ENCODE measurements around the gene CYB561A3.

CYB561A3 gene

GRCh38 chr11:61357894-61358239, 3.8 kb downstream of the CYB561A3 start:
- Mint-ChIP-seq H3K4me3 (no peak overlapping the region), H3K27ac (no peak overlapping the region), H3K27me3 (ENCODE audit: low read depth) (no peaks in the 10 kb centered on the region), H3K9me3 (no peaks in the 10 kb centered on the region), H3K4me1 (ENCODE audit: low read depth) (peaks cover 22% of the 10 kb centered on the region), H3K36me3 (ENCODE audit: low read depth) (peaks cover 19% of the 10 kb centered on the region)

DNA sequence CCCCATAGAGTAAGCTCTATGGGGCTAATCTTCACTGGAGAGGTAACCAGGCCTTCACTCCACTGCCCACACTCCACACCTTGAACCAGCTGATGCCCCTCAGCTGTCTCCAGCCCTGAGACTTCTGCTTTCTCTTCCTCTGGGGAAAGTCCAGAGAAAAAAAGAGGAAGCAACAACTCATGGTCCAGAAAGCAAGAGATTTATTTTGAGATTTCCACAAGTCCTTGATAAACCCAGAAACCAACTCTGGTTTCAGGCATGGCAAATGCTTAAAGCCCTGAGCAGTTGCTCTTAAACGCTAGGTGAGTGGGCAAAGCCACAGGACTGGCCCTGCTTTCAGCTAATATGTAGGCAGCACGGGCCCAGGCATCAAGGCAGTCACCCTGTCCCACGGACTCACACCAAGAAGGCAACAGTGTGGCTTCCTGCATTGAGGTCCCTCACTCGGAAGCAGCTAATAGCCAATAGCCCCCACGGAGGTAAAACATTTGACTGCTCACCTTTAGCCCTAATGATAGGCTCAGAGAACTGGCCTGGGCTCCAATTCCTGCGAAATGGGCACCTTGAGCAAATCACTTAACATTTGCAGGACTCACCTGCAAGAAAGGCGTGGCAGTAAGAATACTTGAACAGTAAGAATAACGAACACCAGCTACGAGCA, 4.3 kb downstream of the CYB561A3 start:
- H3K36me3 Mint-ChIP-seq (ENCODE audit: low read depth), result peaks cover 23% of the 10 kb centered on the region
- no peaks in the 10 kb centered on the region for H3K9me3 Mint-ChIP-seq
- peaks cover 18% of the 10 kb centered on the region for H3K4me1 Mint-ChIP-seq (ENCODE audit: low read depth)
- H3K4me3 Mint-ChIP-seq, result no peak overlapping the region
- no peak overlapping the region for H3K27ac Mint-ChIP-seq
- no peaks in the 10 kb centered on the region for H3K27me3 Mint-ChIP-seq (ENCODE audit: low read depth)

DNA sequence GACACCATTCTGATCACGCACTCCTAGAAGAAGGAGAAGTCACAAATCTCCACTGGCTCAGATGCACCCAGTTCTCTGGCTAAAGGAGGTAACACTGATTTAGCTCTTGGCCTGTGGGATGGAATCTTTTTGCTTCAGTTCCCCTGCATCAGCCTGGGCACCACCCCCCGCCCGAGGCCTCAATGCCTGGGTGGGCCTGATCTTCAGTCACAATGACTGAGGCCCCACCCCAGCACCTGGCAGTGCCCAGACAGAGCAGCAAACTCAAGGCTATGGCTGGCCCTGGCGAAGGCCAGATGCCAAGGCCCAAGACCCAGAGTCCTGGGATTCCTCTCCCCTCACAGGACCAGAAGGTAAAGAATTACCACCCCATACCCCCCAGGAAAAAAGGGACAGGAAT, 5.0 kb downstream of the CYB561A3 start:
- Mint-ChIP-seq H3K27ac (no peak overlapping the region), H3K36me3 (ENCODE audit: low read depth) (peaks cover 20% of the 10 kb centered on the region), H3K4me3 (no peak overlapping the region), H3K4me1 (ENCODE audit: low read depth) (peaks cover 18% of the 10 kb centered on the region), H3K9me3 (no peaks in the 10 kb centered on the region), H3K27me3 (ENCODE audit: low read depth) (no peaks in the 10 kb centered on the region)

GRCh38 chr11:61354208-61354607, 7.5 kb downstream of the CYB561A3 start:
- H3K4me1 Mint-ChIP-seq (ENCODE audit: low read depth), result peaks cover 3% of the 10 kb centered on the region
- H3K27ac Mint-ChIP-seq, result no peak overlapping the region
- no peaks in the 10 kb centered on the region for H3K27me3 Mint-ChIP-seq (ENCODE audit: low read depth)
- H3K4me3 Mint-ChIP-seq, result no peak overlapping the region
- H3K36me3 Mint-ChIP-seq (ENCODE audit: low read depth), result peaks cover 27% of the 10 kb centered on the region
- no peaks in the 10 kb centered on the region for H3K9me3 Mint-ChIP-seq

DNA sequence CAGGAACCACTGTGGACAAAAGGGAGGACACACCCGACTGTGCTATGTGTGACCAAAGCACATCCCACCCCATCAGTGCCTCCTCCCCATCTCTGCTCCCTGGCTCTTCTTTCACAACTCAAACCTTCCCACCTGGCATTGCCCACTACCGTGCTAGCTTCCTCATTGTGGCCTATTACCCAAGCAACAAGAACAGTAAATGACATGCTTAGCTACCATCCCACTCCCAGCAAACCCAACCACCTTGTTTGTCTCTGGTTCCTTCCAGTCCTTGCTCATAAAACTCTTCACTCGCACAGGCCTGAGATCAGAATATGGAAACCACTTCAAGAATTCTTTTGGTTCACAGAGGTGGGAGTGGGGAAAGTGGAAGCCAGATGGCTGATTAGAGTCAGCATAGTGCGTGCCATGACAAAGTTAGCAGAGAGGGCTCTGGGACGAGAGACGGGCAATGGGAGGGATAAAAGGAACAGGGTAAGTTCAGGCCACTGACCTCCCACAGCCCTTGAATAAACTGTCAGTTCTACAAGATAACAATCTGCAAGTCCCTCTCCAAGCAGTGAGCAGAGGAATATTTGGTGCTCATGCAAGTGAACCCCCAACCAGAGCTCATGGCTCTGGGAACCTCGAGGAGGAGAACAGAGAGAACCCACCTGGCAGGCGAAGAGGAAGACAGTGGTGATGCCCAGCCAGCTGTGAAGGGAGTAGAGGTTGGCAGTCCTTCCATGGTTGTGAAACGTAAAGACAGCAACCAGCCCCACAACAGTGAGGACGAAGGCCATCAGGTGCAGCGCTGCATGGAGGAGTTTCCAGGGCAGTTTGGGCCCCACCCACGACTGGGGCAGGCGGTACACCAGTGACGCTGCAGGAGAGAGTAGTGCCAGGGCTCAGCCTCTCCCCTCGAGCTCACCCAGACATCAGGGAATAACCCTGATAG, 8.3 kb downstream of the CYB561A3 start:
- peaks cover 27% of the 10 kb centered on the region for H3K36me3 Mint-ChIP-seq (ENCODE audit: low read depth)
- no peaks in the 10 kb centered on the region for H3K9me3 Mint-ChIP-seq
- no peak overlapping the region for H3K27ac Mint-ChIP-seq
- H3K4me1 Mint-ChIP-seq (ENCODE audit: low read depth), result peaks cover 2% of the 10 kb centered on the region
- no peak overlapping the region for H3K4me3 Mint-ChIP-seq
- H3K27me3 Mint-ChIP-seq (ENCODE audit: low read depth), result no peaks in the 10 kb centered on the region

DNA sequence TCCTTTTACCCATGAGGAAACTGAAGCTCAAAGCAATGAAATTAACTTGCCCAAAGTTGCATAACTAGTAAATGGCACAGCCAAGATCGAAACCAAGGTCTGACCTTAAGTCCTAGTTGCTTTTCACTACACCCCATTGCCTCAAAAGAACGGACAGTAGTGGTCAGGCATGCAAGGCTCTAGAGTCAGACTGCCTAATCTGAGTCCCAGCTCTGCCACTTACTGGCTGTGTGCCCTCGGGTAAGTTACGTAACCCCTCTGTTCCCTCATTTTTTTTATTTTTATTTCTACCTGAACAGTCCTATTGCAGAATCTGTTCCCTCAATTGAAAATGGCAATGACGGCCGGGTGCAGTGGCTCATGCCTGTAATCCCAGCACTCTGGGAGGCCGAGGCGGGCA, 9.6 kb downstream of the CYB561A3 start:
- Mint-ChIP-seq H3K4me3 (no peak overlapping the region), H3K9me3 (no peaks in the 10 kb centered on the region), H3K4me1 (ENCODE audit: low read depth) (no peaks in the 10 kb centered on the region), H3K27me3 (ENCODE audit: low read depth) (no peaks in the 10 kb centered on the region), H3K36me3 (ENCODE audit: low read depth) (peaks cover 31% of the 10 kb centered on the region), H3K27ac (no peak overlapping the region)

GRCh38 chr11:61350803-61351202, 10.9 kb downstream of the CYB561A3 start:
- no peak overlapping the region for H3K27ac Mint-ChIP-seq
- H3K36me3 Mint-ChIP-seq (ENCODE audit: low read depth), result peaks cover 28% of the 10 kb centered on the region

GRCh38 chr11:61350336-61350735, 11.3 kb downstream of the CYB561A3 start:
- Mint-ChIP-seq H3K36me3 (ENCODE audit: low read depth) (peaks cover 28% of the 10 kb centered on the region), H3K9me3 (no peaks in the 10 kb centered on the region), H3K27me3 (ENCODE audit: low read depth) (no peaks in the 10 kb centered on the region), H3K4me3 (no peak overlapping the region), H3K4me1 (ENCODE audit: low read depth) (peaks cover 1% of the 10 kb centered on the region), H3K27ac (no peak overlapping the region)

More at GRCh38 chr11:61350803-61351202, 10.9 kb downstream of the CYB561A3 start:
- H3K4me3 Mint-ChIP-seq, result no peak overlapping the region
- H3K9me3 Mint-ChIP-seq, result no peaks in the 10 kb centered on the region
- H3K27me3 Mint-ChIP-seq (ENCODE audit: low read depth), result no peaks in the 10 kb centered on the region
- peaks cover 1% of the 10 kb centered on the region for H3K4me1 Mint-ChIP-seq (ENCODE audit: low read depth)

DNA sequence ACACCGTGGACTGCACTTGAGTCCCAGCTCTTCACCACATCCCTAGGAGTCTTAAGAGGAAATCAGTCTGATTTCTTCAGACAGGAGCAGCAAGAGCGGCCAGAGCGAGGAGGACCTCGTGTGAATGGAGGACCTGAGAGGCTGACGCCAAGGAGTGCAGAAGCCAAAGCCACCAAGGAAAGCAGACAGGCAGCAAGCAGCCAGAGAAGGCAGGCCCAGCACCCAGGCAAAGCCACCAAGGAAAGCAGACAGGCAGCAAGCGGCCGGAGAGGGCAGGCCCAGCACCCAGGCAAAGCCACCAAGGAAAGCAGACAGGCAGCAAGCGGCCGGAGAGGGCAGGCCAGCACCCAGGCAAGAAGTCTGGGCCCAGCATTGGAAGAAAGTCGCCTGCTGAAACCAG, 11.8 kb downstream of the CYB561A3 start:
- peaks cover 1% of the 10 kb centered on the region for H3K4me1 Mint-ChIP-seq (ENCODE audit: low read depth)
- peak overlapping the region; percentile 33 for H3K27ac Mint-ChIP-seq

GRCh38 chr11:61349189-61349751, 12.4 kb downstream of the CYB561A3 start:
- Mint-ChIP-seq H3K36me3 (ENCODE audit: low read depth) (peaks cover 26% of the 10 kb centered on the region), H3K4me1 (ENCODE audit: low read depth) (peaks cover 1% of the 10 kb centered on the region)

More for the DNA sequence above, 11.8 kb downstream of the CYB561A3 start:
- Mint-ChIP-seq H3K36me3 (ENCODE audit: low read depth) (peaks cover 26% of the 10 kb centered on the region), H3K27me3 (ENCODE audit: low read depth) (no peaks in the 10 kb centered on the region), H3K9me3 (no peaks in the 10 kb centered on the region), H3K4me3 (no peak overlapping the region)

DNA sequence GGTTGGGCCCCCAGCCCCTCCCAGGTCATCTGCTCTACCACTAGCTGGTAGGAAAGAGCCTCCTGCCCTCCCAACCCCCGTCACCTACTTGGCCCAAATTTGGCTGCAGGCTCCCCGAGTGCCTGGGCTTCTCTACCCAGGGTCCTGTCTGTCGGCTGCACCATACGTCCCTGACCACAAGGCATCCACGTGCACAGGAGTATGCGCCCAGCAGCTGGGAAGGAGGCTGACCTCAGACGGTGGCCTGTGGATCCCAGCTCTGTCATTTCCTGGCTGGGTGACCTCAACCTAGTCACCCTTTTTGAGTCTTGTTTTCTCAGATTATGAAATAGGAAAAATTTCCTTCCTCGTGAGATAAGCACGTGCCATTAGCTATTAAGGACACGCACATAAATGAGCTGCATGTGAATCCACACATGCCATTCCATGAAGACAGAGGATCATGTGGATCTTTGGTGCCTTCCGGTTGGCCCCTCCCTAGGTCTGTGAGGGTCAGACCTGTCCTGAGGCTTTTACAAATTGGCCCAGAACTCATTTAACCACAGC, 13.7 kb downstream of the CYB561A3 start:
- H3K27ac Mint-ChIP-seq, result no peak overlapping the region
- peaks cover 1% of the 10 kb centered on the region for H3K4me1 Mint-ChIP-seq (ENCODE audit: low read depth)
- H3K9me3 Mint-ChIP-seq, result no peaks in the 10 kb centered on the region
- no peak overlapping the region for H3K4me3 Mint-ChIP-seq
- no peaks in the 10 kb centered on the region for H3K27me3 Mint-ChIP-seq (ENCODE audit: low read depth)
- H3K36me3 Mint-ChIP-seq (ENCODE audit: low read depth), result peaks cover 17% of the 10 kb centered on the region

More at GRCh38 chr11:61349189-61349751, 12.4 kb downstream of the CYB561A3 start:
- H3K4me3 Mint-ChIP-seq, result no peak overlapping the region
- no peaks in the 10 kb centered on the region for H3K27me3 Mint-ChIP-seq (ENCODE audit: low read depth)
- H3K27ac Mint-ChIP-seq, result no peak overlapping the region
- H3K9me3 Mint-ChIP-seq, result no peaks in the 10 kb centered on the region

DNA sequence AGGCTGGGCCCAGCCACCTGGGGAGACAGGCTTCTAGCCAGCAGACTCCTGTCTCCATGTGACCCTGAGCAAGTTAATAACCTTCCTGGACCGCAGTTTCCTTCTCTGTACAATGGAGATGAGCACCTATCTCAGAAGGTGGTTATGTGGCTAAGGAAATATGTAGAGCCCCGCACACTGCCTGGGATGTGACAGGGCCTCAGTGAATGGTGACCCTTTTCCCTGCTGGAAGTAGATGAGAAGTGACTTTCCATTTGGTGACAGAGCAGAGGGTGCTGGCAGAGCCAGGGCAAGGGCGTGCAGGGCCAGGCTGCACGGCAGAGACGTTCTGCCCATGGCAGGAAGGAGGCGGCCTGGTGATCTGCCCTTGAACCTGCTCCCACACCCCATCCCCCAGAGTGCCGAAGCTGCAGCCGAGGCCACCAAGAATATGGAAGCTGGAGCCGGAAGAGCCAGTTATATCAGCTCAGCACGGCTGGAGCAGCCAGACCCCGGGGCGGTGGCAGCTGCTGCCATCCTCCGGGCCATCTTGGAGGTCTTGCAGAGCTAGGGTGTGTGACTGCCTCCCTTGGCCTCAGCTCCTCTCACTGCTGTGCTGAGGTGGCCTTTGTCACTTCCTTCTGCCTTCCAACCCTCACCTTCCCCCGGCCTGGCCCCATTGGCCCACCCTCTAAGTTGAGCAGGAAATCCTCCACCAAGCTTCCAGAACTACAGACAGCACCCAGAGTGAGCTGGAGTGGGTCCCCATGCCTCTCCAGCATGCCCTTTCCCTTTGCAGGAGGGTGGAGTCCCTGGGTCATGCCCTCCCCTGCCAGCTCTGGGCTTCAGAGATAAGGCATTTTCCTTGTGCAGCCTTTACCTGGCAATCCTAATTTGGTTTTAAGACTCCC, 15.5 kb downstream of the CYB561A3 start:
- H3K36me3 Mint-ChIP-seq (ENCODE audit: low read depth), result peaks cover 10% of the 10 kb centered on the region
- no peak overlapping the region for H3K27ac Mint-ChIP-seq
- no peaks in the 10 kb centered on the region for H3K9me3 Mint-ChIP-seq
- H3K4me3 Mint-ChIP-seq, result no peak overlapping the region
- peaks cover 1% of the 10 kb centered on the region for H3K4me1 Mint-ChIP-seq (ENCODE audit: low read depth)
- no peaks in the 10 kb centered on the region for H3K27me3 Mint-ChIP-seq (ENCODE audit: low read depth)

- H3K27ac Mint-ChIP-seq, result no peak overlapping the region
- H3K36me3 Mint-ChIP-seq (ENCODE audit: low read depth), result peaks cover 10% of the 10 kb centered on the region
- H3K27me3 Mint-ChIP-seq (ENCODE audit: low read depth), result no peaks in the 10 kb centered on the region
- peaks cover 1% of the 10 kb centered on the region for H3K4me1 Mint-ChIP-seq (ENCODE audit: low read depth)
- no peak overlapping the region for H3K4me3 Mint-ChIP-seq
- H3K9me3 Mint-ChIP-seq, result no peaks in the 10 kb centered on the region
These were observed 16.5 kb downstream of the CYB561A3 start for GRCh38 chr11:61345170-61345610.
